ENCODE results near the gene ACTL9.
"Not testable (repeated sequence)": the region's sequence is repeated elsewhere in the genome, so short reads cannot be mapped to it uniquely, and the experiment has no call there.

The ACTL9 gene

GRCh38 chr19:8721334-8721733 lies 22.7 kb upstream of the ACTL9 start, which contains the start of gene OR2Z1:
Gene OR2Z1 (plus strand): TSS chr19:8721634. CDS start chr19:8731029, 9,395 bp downstream.
- DNase-seq (ENCODE audit: low read depth in 2 of 2), result no peak
- TF ChIP-seq CTCF (IDR thresholded peaks at IDR 0.05; ENCODE audit: low read depth, low read length), result no peak
- H3K4me3 ChIP-seq (replicated peaks in 1 of 2; ENCODE audit: low read depth in 2 of 2, low read length in 2 of 2), result no peak within 1 kb of the TSS

GRCh38 chr19:8710337-8710736 lies 11.7 kb upstream of the ACTL9 start:
- H3K4me3 ChIP-seq (replicated peaks in 1 of 2; ENCODE audit: low read depth in 2 of 2, low read length in 2 of 2), result not testable (repeated sequence)

DNA sequence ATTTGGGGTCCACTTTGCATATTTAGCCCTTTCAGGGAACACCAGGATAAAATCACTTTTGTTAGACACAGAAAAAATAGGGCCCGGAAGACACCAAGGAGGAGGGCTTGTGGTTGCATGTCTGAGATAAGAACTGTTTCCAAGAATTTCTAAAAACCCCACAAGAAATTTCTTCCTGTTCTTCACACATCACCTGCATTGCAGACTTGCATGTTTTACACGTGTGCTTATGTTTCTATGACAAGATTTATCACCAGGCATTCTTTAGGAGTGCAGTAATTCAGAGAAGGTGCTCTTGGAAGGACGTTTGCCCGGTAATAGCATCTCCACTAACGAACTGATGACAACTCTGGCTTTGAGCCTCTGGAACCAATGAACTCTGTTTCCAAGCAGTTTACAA lies 7.1 kb upstream of the ACTL9 start:
- TF ChIP-seq CTCF (IDR thresholded peaks at IDR 0.05; ENCODE audit: low read depth, low read length), result no peak
- H3K4me3 ChIP-seq (replicated peaks in 1 of 2; ENCODE audit: low read depth in 2 of 2, low read length in 2 of 2), result no peak overlapping the region
- no peak for DNase-seq (ENCODE audit: low read depth in 2 of 2)

More at GRCh38 chr19:8710337-8710736, 11.7 kb upstream of the ACTL9 start:
- DNase-seq (ENCODE audit: low read depth in 2 of 2), result not testable (repeated sequence)

- H3K4me3 ChIP-seq (replicated peaks in 1 of 2; ENCODE audit: low read depth in 2 of 2, low read length in 2 of 2); DNase-seq (ENCODE audit: low read depth in 2 of 2): not testable (repeated sequence)
Measured at GRCh38 chr19:8705304-8705703, 6.7 kb upstream of the ACTL9 start.

DNA sequence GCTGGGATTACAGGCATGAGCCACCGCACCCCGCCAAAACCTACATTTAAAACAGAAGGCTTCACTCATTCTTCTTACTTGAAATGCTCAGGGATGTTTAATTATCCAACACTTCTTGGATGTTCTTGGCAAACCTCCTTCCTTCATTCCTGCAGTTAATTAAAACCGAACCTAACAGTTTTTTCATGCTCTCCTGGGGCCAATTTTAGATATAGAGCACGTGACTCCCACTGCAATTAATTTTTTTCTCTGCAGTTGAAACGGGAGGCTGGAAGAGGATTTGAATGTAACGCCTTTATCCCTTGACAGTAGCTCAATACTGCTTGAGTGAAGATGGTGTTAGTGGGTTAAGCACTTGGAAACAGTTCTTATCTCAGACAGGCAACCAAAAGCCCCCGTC lies 4.6 kb upstream of the ACTL9 start:
- H3K4me3 ChIP-seq (replicated peaks in 1 of 2; ENCODE audit: low read depth in 2 of 2, low read length in 2 of 2), result no peak overlapping the region
- DNase-seq (ENCODE audit: low read depth in 2 of 2), result no peak
- TF ChIP-seq CTCF (IDR thresholded peaks at IDR 0.05; ENCODE audit: low read depth, low read length), result no peak

DNA sequence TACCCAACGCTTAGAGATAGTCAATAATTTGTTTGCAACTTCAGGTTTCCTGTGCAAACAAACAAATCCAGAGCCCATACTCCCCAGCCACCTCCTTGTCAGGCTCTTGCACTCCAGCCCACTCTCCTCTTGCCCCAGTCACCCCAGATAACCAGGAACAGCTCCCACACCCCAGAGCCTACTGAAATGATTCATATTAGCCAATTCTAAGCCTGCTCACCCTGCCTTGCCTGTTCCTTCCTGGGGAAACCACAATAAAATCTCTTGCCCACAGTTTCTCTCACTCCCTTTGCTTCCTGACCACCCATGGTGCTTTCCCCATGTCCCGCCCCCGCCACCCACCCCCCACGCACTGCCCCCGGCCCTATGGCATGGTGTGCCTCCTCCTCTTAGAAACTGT lies 3.8 kb upstream of the ACTL9 start:
- TF ChIP-seq CTCF (IDR thresholded peaks at IDR 0.05; ENCODE audit: low read depth, low read length), result no peak
- H3K4me3 ChIP-seq (replicated peaks in 1 of 2; ENCODE audit: low read depth in 2 of 2, low read length in 2 of 2), result no peak overlapping the region
- no peak for DNase-seq (ENCODE audit: low read depth in 2 of 2)

DNA sequence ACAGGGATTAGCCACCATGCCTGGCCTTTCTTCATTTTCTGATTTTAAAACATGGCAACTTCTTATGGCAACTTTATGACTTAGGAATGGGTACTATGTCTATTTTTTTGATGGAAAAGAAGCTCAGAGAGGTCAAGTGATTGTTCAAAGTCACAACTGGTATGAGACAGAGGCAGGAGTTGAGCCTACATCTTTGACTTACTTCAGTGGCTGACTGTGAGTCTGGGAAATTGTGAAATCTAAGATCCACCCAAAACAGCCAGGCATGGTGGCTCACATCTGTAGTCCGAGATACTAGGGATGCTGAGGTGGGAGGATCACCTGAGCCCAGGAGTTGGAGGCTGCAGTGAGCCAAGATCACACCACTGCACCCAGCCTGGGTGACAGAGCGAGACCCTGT lies 2.4 kb upstream of the ACTL9 start:
- H3K4me3 ChIP-seq (replicated peaks in 1 of 2; ENCODE audit: low read depth in 2 of 2, low read length in 2 of 2), result no peak overlapping the region
- TF ChIP-seq CTCF (IDR thresholded peaks at IDR 0.05; ENCODE audit: low read depth, low read length), result no peak
- DNase-seq (ENCODE audit: low read depth in 2 of 2), result no peak

DNA sequence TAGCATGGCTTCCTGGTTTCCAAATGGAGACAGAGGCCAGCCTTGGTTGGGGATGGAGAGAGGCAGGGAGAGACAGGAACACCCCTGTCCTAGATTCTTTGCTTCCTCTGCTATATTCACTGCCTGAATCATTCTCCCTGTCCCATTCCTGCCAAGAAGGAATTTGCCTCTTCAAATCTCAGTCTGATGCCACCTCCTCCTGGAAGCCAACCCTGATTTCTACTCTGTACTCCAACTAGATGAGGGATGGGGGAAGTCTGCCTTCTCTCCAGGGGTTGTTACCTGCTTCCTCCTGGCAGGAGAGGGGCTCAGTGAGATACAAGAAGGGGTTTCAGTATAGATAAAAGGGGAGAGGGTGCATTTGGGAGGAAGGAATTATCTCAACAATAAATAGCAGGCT lies 1.3 kb upstream of the ACTL9 start:
- DNase-seq (ENCODE audit: low read depth in 2 of 2), result no peak
- H3K4me3 ChIP-seq (replicated peaks in 1 of 2; ENCODE audit: low read depth in 2 of 2, low read length in 2 of 2), result no peak overlapping the region
- TF ChIP-seq CTCF (IDR thresholded peaks at IDR 0.05; ENCODE audit: low read depth, low read length), result no peak

Measured in cardiac fibroblast (primary cell).